Tibial nerve (tissue), 4 donors: ENCODE data around the gene IFNAR1. TPM values are rescaled to one million over a fixed set of nuclear protein-coding genes. Genes with fewer than 3 reads are reported as not detected.

Experiments
- DNase-seq, 2 donors: peaks; one replicate each; pipeline ENCODE4 v3.0.0-alpha.2; 2019; ENCODE audit warnings: low spot score in 2 of 2
- H3K27ac ChIP-seq, 4 donors: fragments of 200-600 bp; sonication (generic) in 3 of 4; one replicate each; pipeline ENCODE4 v1.5.1; 2017 to 2019; ENCODE audit warnings: mild to moderate bottlenecking in 1 of 4
- H3K27me3 ChIP-seq, 2 donors: fragments of 200-600 bp; sonication (generic) in 1 of 2; one replicate each; pipeline versions ENCODE4 v1.5.1 to v1.6.0; 2017 to 2019
- H3K36me3 ChIP-seq, 3 donors: fragments of 200-600 bp; sonication (generic); one replicate each; pipeline ENCODE4 v1.5.1; 2018 to 2019
- H3K4me1 ChIP-seq, 4 donors: fragments of 200-600 bp; sonication (generic) in 3 of 4; one replicate each; pipeline ENCODE4 v1.5.1; 2017 to 2019
- H3K4me3 ChIP-seq, 4 donors: fragments of 200-600 bp; sonication (generic) in 3 of 4; one replicate each; pipeline ENCODE4 v1.5.1; 2017 to 2019; ENCODE audit warnings: mild to moderate bottlenecking in 1 of 4, moderate library complexity in 1 of 4
- H3K9me3 ChIP-seq, 4 donors: fragments of 200-600 bp; sonication (generic) in 3 of 4; one replicate each; pipeline ENCODE4 v1.5.1; 2017 to 2019
- EP300 ChIP-seq, 2 donors: sonication (generic); formaldehyde crosslinking; IDR thresholded peaks; one replicate each; pipeline ENCODE4 v1.6.1; 2017; ENCODE audit warnings: antibody characterized with exemption in 2 of 2, mild to moderate bottlenecking in 1 of 2
- POLR2A ChIP-seq, 2 donors: fragments of 450-650 bp; IDR thresholded peaks; one replicate each; pipeline ENCODE4 v1.6.1; 2017; ENCODE audit warnings: antibody characterized with exemption in 2 of 2, mild to moderate bottlenecking in 2 of 2, moderate library complexity in 2 of 2
- WGBS, 2 donors: methylation state at CpG; one replicate each; pipeline ENCODE4 v1.1.5; 2018; 5-methylcytosine and 5-hydroxymethylcytosine counted together
- total RNA-seq, 4 donors: library from RNA; depleted of rRNA; stranded (reverse); fragments of >200 nt; gene quantifications; one replicate each; pipeline ENCODE4 v1.1.0, GENCODE V29; 2016
- TF ChIP-seq, protein P1 (sequence below), 5 experiments: fragments of 200-600 bp in 3 of 5; fragments of 450-650 bp in 2 of 5; sonication (generic) in 3 of 5; IDR thresholded peaks; one replicate each; pipeline ENCODE4 v1.5.1; 2016 to 2019; ENCODE audit warnings: antibody characterized with exemption in 5 of 5, mild to moderate bottlenecking in 3 of 5, moderate library complexity in 2 of 5

The IFNAR1 gene
- total RNA-seq, 4 donors from 2014 or later = 29.4 to 35.8 (median 31.4) TPM

GRCh38 chr21:33390479-33390878 lies 65.7 kb downstream of the IFNAR1 start:
- Histone ChIP-seq H3K4me3 (no peak overlapping the region), H3K36me3 (no peaks in the 10 kb centered on the region), H3K27ac (no peak overlapping the region), H3K27me3 (no peaks in the 10 kb centered on the region), H3K4me1 (peaks cover 0 to 20% (median 0%) of the 10 kb centered on the region in 4 donors), H3K9me3 (no peaks in the 10 kb centered on the region)
- DNase-seq = no peak
- 91 to 93% methylated on average over 5 of the region's 5 CpGs for WGBS, 2 donors
- TF ChIP-seq, protein P1, sequence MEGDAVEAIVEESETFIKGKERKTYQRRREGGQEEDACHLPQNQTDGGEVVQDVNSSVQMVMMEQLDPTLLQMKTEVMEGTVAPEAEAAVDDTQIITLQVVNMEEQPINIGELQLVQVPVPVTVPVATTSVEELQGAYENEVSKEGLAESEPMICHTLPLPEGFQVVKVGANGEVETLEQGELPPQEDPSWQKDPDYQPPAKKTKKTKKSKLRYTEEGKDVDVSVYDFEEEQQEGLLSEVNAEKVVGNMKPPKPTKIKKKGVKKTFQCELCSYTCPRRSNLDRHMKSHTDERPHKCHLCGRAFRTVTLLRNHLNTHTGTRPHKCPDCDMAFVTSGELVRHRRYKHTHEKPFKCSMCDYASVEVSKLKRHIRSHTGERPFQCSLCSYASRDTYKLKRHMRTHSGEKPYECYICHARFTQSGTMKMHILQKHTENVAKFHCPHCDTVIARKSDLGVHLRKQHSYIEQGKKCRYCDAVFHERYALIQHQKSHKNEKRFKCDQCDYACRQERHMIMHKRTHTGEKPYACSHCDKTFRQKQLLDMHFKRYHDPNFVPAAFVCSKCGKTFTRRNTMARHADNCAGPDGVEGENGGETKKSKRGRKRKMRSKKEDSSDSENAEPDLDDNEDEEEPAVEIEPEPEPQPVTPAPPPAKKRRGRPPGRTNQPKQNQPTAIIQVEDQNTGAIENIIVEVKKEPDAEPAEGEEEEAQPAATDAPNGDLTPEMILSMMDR (IDR thresholded peaks at IDR 0.05) = no peak
- TF ChIP-seq EP300 (IDR thresholded peaks at IDR 0.05) (no peak), POLR2A (IDR thresholded peaks at IDR 0.05) (no peak)

GRCh38 chr21:33391656-33392055 lies 66.9 kb downstream of the IFNAR1 start:
- no peak for TF ChIP-seq POLR2A (IDR thresholded peaks at IDR 0.05)
- TF ChIP-seq, protein P1 (IDR thresholded peaks at IDR 0.05) = no peak
- TF ChIP-seq EP300 (IDR thresholded peaks at IDR 0.05) = no peak
- WGBS, 2 donors = 71 to 77% methylated on average over 6 of the region's 6 CpGs
- Histone ChIP-seq H3K36me3 (no peaks in the 10 kb centered on the region), H3K4me3 (no peak overlapping the region), H3K4me1 (peaks cover 0 to 32% (median 9%) of the 10 kb centered on the region in 4 donors), H3K27ac (no peak overlapping the region), H3K9me3 (no peaks in the 10 kb centered on the region), H3K27me3 (no peaks in the 10 kb centered on the region)
- DNase-seq = no peak

- 81 to 84% methylated on average over 11 of the region's 11 CpGs for WGBS, 2 donors
- TF ChIP-seq EP300 (IDR thresholded peaks at IDR 0.05) (no peak), POLR2A (IDR thresholded peaks at IDR 0.05) (no peak)
- TF ChIP-seq, protein P1 (IDR thresholded peaks at IDR 0.05) = no peak
- Histone ChIP-seq H3K4me1 (peaks cover 0 to 40% (median 14%) of the 10 kb centered on the region in 4 donors), H3K36me3 (no peaks in the 10 kb centered on the region), H3K4me3 (no peak overlapping the region), H3K9me3 (no peaks in the 10 kb centered on the region), H3K27ac (peak overlapping the region in 1 of 4 donors; percentile 42), H3K27me3 (no peaks in the 10 kb centered on the region)
- no peak for DNase-seq
These were observed 67.7 kb downstream of the IFNAR1 start for GRCh38 chr21:33392284-33392985.

DNA sequence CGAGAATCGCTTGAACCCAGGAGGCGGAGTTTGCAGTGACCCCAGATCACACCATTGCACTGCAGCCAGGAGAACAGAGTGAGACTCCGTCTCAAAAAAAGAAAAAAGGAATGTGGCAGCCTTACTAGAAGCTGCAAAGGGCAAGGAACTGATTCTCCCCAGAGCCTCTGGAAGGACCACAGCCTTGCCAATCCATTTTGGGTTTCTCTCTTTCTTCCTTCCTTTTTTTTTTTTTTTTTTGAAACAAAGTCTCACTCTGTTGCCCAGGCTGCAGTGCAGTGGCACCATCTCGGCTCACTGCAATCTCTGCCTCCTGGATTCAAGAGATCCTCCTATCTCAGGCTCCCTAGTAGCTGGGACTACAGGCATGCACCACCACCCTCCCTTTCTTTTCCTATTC lies 68.6 kb downstream of the IFNAR1 start:
- WGBS, 2 donors = 39 to 40% methylated on average over 5 of the region's 5 CpGs
- Histone ChIP-seq H3K36me3 (no peaks in the 10 kb centered on the region), H3K4me1 (peaks cover 0 to 40% (median 14%) of the 10 kb centered on the region in 4 donors), H3K9me3 (no peaks in the 10 kb centered on the region), H3K4me3 (no peak overlapping the region), H3K27ac (no peak overlapping the region), H3K27me3 (no peaks in the 10 kb centered on the region)
- TF ChIP-seq, protein P1 (IDR thresholded peaks at IDR 0.05) = no peak
- TF ChIP-seq POLR2A (IDR thresholded peaks at IDR 0.05) (no peak), EP300 (IDR thresholded peaks at IDR 0.05) (no peak)
- no peak for DNase-seq

DNA sequence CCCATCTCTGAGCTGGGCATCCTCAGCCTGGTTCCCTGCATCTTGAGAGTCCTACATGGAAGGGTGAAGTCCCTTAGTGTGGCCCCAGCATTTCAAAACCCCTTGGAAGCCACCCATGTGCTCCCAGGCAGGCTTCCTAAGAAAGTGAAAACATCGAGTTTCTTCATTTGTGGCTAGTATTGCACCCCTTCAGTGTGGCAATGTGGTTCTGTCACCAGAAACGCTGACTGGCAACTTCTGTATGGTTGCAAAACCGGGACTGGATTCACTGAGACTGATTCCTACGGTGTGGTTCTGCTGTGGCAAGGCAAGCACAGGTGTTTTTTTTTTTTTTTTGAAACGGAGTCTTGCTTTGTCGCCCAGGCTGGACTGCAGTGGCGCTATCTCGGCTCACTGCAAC lies 69.5 kb downstream of the IFNAR1 start:
- TF ChIP-seq POLR2A (IDR thresholded peaks at IDR 0.05) = no peak
- TF ChIP-seq, protein P1 (IDR thresholded peaks at IDR 0.05) = no peak
- peak in 1 of 2 donors; percentile 94 for TF ChIP-seq EP300 (IDR thresholded peaks at IDR 0.05)
- peak in 1 of 2 donors; percentile 72 for DNase-seq
- Histone ChIP-seq H3K27ac (no peak overlapping the region), H3K27me3 (no peaks in the 10 kb centered on the region), H3K4me3 (no peak overlapping the region), H3K9me3 (no peaks in the 10 kb centered on the region), H3K4me1 (peaks cover 0 to 40% (median 14%) of the 10 kb centered on the region in 4 donors), H3K36me3 (no peaks in the 10 kb centered on the region)
- whole genome bisulfite sequencing, 2 donors = 78 to 83% methylated on average over 8 of the region's 8 CpGs
